ENCODE measurements around the gene ARL2BP. TPM values are rescaled to one million over a fixed set of nuclear protein-coding genes. Genes with fewer than 3 reads are reported as not detected.

Gene ARL2BP
- total and polyA plus RNA-seq, 9 of the 15 experiments (the other 6 are each of a cell fraction or from before 2014, with no cell fraction given), result 16.7 to 41.8 (median 27.2) TPM

GRCh38 chr16:57244767-57245471 lies at the start of gene ARL2BP (continued):
- TF ChIP-seq HINFP (tag; conservative IDR thresholded peaks at IDR 0.05; ENCODE audit: low read depth) (no peak), ID3 (CRISPR knock-in tag; IDR thresholded peaks at IDR 0.05) (no peak), ID3 (tag; IDR thresholded peaks at IDR 0.05) (peak; percentile 75; the same call in 1 of the 2 replicates), MCM7 (IDR thresholded peaks at IDR 0.05) (no peak), ZZZ3 (IDR thresholded peaks at IDR 0.05) (no peak; the same call in 1 of the 2 replicates), MCM3 (IDR thresholded peaks at IDR 0.05) (no peak), PRMT5 (CRISPR knock-in tag; IDR thresholded peaks at IDR 0.05) (no peak), RFX7 (CRISPR knock-in tag; IDR thresholded peaks at IDR 0.05) (no peak), SMC3 (conservative IDR thresholded peaks at IDR 0.05; ENCODE audit: insufficient read depth, low read depth, low read length) (no peak), ZNF431 (CRISPR knock-in tag; IDR thresholded peaks at IDR 0.05) (no peak), ZNF274 (IDR thresholded peaks at IDR 0.05; ENCODE audit: borderline replicate concordance, low read depth, low read length) (no peak), DDX20 (tag; IDR thresholded peaks at IDR 0.05; ENCODE audit: low read depth) (no peak), HBP1 (CRISPR knock-in tag; IDR thresholded peaks at IDR 0.05) (0 out of 2 replicates have a peak, but pooled peaks have one; percentile 44), TAF9B (IDR thresholded peaks at IDR 0.05; ENCODE audit: partially characterized antibody) (peak; percentile 18), LCOR (CRISPR knock-in tag; IDR thresholded peaks at IDR 0.05) (no peak; the same call in 1 of the 2 replicates), ZNF449 (CRISPR knock-in tag; IDR thresholded peaks at IDR 0.05) (no peak), SP1 (CRISPR knock-in tag; IDR thresholded peaks at IDR 0.05) (peak; percentile 82; the same call in 1 of the 2 replicates), ZNF57 (CRISPR knock-in tag; IDR thresholded peaks at IDR 0.05) (no peak), HNRNPUL1 (IDR thresholded peaks at IDR 0.05; ENCODE audit: low read length) (no peak), MIER1 (IDR thresholded peaks at IDR 0.05; ENCODE audit: low read depth) (no peak), FOXA1 (IDR thresholded peaks at IDR 0.05; ENCODE audit: borderline replicate concordance) (no peak), PTRF (tag; IDR thresholded peaks at IDR 0.05) (no peak), ZFP36 (IDR thresholded peaks at IDR 0.05; ENCODE audit: low read depth, low read length, partially characterized antibody) (no peak), ZNF316 (IDR thresholded peaks at IDR 0.05) (no peak), ZNF354B (CRISPR knock-in tag; IDR thresholded peaks at IDR 0.05) (no peak), SRSF1 (IDR thresholded peaks at IDR 0.05; ENCODE audit: low read depth, low read length) (0 out of 2 replicates have a peak, but pooled peaks have one; percentile 66), PURB (CRISPR knock-in tag; IDR thresholded peaks at IDR 0.05; ENCODE audit: low read depth) (no peak)

Data from K562 (cell line).